ENCODE data around the gene GTSE1. TPM values are rescaled to one million over a fixed set of nuclear protein-coding genes. Genes with fewer than 3 reads are reported as not detected.

Gene GTSE1
- total RNA-seq, 2 donors from 2014 or later, result 0.26 TPM; not detected in 1

DNA sequence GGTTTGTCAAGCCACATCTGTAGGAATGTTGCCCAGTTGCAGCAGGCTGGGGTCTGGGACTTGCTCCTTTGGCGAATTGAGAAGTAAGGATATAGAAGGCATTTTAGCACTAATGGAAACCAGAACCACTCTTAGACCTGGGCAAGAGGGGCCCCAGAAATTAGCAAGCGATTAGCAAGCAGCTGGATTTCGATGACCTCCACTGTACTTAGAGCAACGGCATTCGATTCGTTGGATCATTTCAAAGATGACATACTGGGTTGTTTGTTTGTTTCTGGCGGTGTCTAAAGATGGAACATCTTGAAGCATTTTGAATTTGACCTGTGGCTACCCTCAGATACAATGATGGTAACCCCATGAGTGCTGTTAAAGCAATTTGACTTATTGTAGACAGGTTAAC, 45.4 kb upstream of the GTSE1 start:
- Histone ChIP-seq H3K27ac (peak overlapping the region in 1 of 4 donors; percentile 85), H3K36me3 (replicated peaks in 1 of 2; ENCODE audit: insufficient read depth in 1 of 2, low read depth in 2 of 2) (no peaks in the 10 kb centered on the region), H3K4me1 (peaks cover 15% of the 10 kb centered on the region), H3K9me3 (no peaks in the 10 kb centered on the region), H3K27me3 (no peaks in the 10 kb centered on the region), H3K4me3 (no peak overlapping the region)
- ATAC-seq (no peak), DNase-seq (no peak)
- intact Hi-C loops (cut with DNase I), result no loop called here
- WGBS, 2 donors, result 79 to 85% methylated on average over 7 of the region's 7 CpGs
- TF ChIP-seq POLR2A (IDR thresholded peaks at IDR 0.05), result no peak
- TF ChIP-seq, protein P1, sequence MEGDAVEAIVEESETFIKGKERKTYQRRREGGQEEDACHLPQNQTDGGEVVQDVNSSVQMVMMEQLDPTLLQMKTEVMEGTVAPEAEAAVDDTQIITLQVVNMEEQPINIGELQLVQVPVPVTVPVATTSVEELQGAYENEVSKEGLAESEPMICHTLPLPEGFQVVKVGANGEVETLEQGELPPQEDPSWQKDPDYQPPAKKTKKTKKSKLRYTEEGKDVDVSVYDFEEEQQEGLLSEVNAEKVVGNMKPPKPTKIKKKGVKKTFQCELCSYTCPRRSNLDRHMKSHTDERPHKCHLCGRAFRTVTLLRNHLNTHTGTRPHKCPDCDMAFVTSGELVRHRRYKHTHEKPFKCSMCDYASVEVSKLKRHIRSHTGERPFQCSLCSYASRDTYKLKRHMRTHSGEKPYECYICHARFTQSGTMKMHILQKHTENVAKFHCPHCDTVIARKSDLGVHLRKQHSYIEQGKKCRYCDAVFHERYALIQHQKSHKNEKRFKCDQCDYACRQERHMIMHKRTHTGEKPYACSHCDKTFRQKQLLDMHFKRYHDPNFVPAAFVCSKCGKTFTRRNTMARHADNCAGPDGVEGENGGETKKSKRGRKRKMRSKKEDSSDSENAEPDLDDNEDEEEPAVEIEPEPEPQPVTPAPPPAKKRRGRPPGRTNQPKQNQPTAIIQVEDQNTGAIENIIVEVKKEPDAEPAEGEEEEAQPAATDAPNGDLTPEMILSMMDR (IDR thresholded peaks at IDR 0.05), result no peak

DNA sequence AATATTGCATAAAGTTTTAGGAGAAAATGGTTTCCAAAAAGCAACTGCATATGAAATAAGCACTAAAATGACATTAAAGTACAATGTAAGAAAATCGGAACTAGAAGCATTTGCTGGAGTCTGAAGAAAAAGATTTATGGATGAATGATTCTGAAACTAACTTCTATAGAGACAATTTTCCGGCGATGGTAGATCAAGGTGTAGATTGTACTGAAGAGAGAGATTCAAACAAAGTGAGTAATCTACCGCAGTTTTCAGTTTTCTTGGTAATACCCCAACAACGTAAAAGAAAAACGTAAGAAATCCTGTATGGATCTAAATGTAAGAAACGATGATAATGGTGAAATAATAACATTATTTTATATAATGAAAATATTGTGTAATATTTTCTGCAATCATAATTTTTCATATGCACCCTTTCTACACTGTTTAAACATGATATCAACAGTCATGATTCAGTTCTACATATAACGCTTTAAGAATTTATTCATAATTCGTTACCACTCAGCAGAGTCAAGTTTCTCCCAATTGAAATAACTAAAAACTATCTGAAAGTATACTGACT, 44.8 kb upstream of the GTSE1 start:
- Histone ChIP-seq H3K4me1 (peaks cover 15% of the 10 kb centered on the region), H3K27me3 (no peaks in the 10 kb centered on the region), H3K27ac (no peak overlapping the region), H3K36me3 (replicated peaks in 1 of 2; ENCODE audit: insufficient read depth in 1 of 2, low read depth in 2 of 2) (no peaks in the 10 kb centered on the region), H3K4me3 (no peak overlapping the region), H3K9me3 (no peaks in the 10 kb centered on the region)
- intact Hi-C loops (cut with DNase I), result no loop called here
- 92 to 94% methylated on average over 9 of the region's 9 CpGs for WGBS, 2 donors
- DNase-seq (no peak), ATAC-seq (no peak)
- TF ChIP-seq, protein P1 (IDR thresholded peaks at IDR 0.05), result no peak
- TF ChIP-seq POLR2A (IDR thresholded peaks at IDR 0.05), result no peak

DNA sequence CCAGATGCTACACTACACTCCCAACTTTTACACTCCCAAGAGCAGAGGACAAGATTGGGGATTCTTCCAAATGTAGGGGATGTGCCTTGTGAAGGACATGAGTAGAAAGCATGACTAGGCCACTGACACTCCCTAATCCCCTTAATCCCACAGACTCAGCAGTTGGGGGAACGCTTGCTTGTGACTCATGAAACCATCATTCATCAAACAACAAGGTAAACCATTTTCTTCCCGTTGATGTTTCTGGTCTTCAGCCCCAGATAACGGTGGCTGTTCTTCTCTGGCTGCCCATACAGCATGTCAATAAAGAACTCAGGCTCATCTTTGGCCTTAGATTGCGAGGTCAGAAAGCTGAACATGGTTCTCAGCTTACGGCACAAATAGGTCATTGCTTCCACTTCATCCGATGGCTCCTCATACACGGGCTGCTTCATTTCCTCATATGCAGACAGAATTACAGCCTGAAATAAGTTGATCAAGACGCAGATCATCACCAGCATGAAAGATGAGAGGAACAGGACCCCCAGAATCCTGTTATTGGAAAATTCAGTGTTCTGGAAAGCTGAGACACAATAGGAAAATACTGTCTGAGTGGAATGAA, 40.2 kb upstream of the GTSE1 start:
- DNase-seq (no peak), ATAC-seq (no peak)
- Histone ChIP-seq H3K9me3 (no peaks in the 10 kb centered on the region), H3K4me3 (no peak overlapping the region), H3K27ac (no peak overlapping the region), H3K4me1 (peaks cover 1% of the 10 kb centered on the region), H3K36me3 (replicated peaks in 1 of 2; ENCODE audit: insufficient read depth in 1 of 2, low read depth in 2 of 2) (no peaks in the 10 kb centered on the region), H3K27me3 (no peaks in the 10 kb centered on the region)
- intact Hi-C loops (cut with DNase I), result no loop called here
- TF ChIP-seq, protein P1 (IDR thresholded peaks at IDR 0.05), result no peak
- no peak for TF ChIP-seq POLR2A (IDR thresholded peaks at IDR 0.05)
- 62 to 89% methylated on average over 8 of the region's 8 CpGs for WGBS, 2 donors

DNA sequence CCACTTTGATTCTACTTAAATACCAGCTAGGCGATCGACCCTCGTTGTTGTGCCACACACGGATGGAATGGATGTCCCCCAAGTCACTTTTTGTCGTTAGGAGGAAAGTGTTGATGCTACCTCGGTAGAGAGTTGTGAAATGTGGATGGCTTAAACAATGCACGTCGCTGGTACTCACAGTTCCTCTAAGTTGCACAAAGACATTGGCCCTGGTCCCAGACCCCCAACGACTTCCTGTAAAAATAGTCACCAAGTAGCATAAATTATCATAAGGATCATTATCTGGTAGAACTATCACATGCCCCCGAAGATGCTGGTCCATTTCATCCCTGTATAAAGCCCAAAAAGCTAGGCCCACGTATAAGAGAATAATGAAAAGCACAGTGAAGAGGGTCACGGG, 37.3 kb upstream of the GTSE1 start:
- Histone ChIP-seq H3K4me3 (no peak overlapping the region), H3K27me3 (no peaks in the 10 kb centered on the region), H3K27ac (no peak overlapping the region), H3K4me1 (peaks cover 5% of the 10 kb centered on the region), H3K9me3 (no peaks in the 10 kb centered on the region), H3K36me3 (replicated peaks in 1 of 2; ENCODE audit: insufficient read depth in 1 of 2, low read depth in 2 of 2) (no peaks in the 10 kb centered on the region)
- 77% methylated on average over 12 of the region's 12 CpGs for WGBS, 2 donors
- TF ChIP-seq, protein P1 (IDR thresholded peaks at IDR 0.05), result no peak
- no peak for TF ChIP-seq POLR2A (IDR thresholded peaks at IDR 0.05)
- DNase-seq (peak in 1 of 4 donors; percentile 29), ATAC-seq (no peak)
- intact Hi-C loops (cut with DNase I), result no loop called here

DNA sequence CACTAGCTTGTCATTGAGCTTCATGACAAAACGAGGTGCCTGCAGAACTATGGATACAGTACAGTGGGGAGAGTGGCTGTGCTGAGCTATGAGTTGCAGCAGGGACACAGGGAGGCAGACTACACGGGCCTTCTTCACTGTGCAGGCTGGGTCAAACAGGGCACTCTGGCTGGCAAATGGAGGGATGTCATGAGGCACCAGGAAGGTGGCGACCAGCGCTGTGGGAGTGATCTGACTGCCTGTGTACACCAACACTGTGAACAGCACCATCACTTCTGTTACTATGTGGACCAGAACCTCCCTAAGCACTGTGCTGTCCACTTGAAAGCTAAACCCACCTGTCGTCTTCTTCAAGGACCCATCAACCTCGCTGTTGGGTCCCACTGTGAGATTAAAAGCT, 36.6 kb upstream of the GTSE1 start:
- no peak for ATAC-seq
- peaks cover 5% of the 10 kb centered on the region for H3K4me1 ChIP-seq
- no peak for TF ChIP-seq POLR2A (IDR thresholded peaks at IDR 0.05)
- TF ChIP-seq, protein P1 (IDR thresholded peaks at IDR 0.05), result no peak
- intact Hi-C loops (cut with DNase I), result no loop called here
- H3K27ac ChIP-seq, result no peak overlapping the region
- H3K4me3 ChIP-seq, result no peak overlapping the region
- H3K27me3 ChIP-seq, result no peaks in the 10 kb centered on the region
- DNase-seq, result no peak
- 70 to 75% methylated on average over 6 of the region's 6 CpGs for WGBS, 2 donors
- H3K36me3 ChIP-seq (replicated peaks in 1 of 2; ENCODE audit: insufficient read depth in 1 of 2, low read depth in 2 of 2), result no peaks in the 10 kb centered on the region
- H3K9me3 ChIP-seq, result no peaks in the 10 kb centered on the region
